Stimulated activated CD8-positive, alpha-beta memory T cell treated with anti-CD3 and anti-CD28 coated beads, Interleukin-15, amount 100 ng/mL, for 1 hour (primary cell): Measurements from ENCODE around the gene EPM2A.

Experiments
- DNase-seq: peaks from one replicate; pipeline ENCODE4 v3.0.0-alpha.2; 2020; ENCODE audit warnings: low read depth

Gene EPM2A

GRCh38 chr6:145670311-145670710 is 65.0 kb downstream of the EPM2A start:
- DNase-seq: no peak

DNA sequence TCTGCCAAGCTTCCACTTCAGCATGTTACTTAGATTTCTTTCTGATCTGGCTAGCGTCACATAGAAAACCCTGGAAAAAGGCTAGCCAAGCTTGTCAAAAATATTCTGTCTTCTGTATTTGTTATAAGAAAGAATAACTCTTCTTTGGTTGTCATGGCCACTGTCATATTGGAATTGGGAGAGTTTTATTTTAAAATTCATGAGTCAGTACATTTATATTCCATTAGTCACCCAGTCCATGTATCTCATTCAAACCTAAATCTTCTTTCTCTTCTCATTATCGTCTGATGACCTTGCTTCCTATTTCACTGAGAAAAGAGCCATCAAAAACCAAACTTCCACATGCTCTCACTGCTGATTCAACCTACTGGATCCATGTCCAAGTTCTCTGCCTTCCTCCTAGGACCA is 65.7 kb downstream of the EPM2A start:
- no peak for DNase-seq

GRCh38 chr6:145668844-145669243 is 66.5 kb downstream of the EPM2A start:
- DNase-seq: no peak

DNA sequence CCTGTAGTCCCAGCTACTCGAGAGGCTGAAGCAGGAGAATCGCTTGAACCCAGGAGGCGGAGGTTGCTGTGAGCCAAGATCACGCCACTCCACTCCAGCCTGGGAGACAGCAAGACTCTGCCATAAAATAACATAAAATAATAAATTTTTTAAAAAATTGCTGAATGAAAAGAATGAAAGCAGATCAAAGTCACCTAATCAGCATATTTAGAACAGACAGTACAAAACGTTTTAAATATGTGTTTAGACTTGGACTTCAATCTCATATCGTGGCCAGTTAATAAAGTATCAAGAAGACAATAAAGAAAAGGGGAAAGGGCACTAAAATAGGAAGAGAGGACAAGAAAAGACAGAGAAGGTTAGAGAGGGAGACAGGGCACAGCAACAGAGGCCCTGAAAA is 74.6 kb downstream of the EPM2A start:
- DNase-seq: no peak

GRCh38 chr6:145656128-145656527 is 79.2 kb downstream of the EPM2A start:
- no peak for DNase-seq

- no peak for DNase-seq
These were observed 82.7 kb downstream of the EPM2A start for GRCh38 chr6:145652572-145652971.

GRCh38 chr6:145651988-145652387 is 83.3 kb downstream of the EPM2A start:
- no peak for DNase-seq

DNA sequence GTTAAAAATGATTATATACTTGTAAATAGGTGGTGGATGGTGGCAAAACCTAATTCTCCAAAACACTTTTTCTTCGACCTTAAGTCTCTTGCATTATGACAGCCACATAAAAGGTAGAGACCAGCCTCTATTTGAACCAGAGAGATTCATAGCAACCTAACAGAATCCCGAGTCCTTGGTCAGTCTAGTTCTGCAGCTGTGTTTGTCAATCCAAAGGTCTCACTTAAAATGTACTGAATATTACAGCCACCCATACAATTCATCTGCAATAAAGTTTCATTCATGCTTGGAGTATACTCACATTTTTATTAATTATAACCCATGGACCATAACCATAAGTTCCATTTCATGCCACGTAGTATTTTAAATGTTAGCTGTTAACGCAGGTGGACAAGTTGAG is 87.2 kb downstream of the EPM2A start:
- DNase-seq: no peak

GRCh38 chr6:145647602-145648001 is 87.7 kb downstream of the EPM2A start:
- no peak for DNase-seq

DNA sequence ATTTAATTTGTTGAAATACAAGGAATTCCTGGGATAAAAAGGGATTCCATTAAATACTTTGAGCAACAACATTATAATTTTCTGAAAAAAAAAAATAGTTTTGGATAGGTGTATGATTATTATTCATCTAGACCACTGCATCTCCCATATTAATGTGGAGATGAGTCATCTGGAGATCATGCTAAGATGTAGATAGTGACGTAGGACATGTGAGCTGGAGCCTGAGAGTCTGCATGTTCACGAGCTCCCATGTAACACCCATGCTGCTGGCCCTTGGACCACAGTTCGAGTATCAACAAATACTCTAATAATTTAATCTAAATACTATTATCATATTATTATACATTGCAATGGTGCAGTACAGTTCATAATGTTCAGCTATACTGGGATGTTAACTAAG is 91.6 kb downstream of the EPM2A start:
- no peak for DNase-seq

- DNase-seq: peak; percentile 75
These were observed 101.2 kb downstream of the EPM2A start for GRCh38 chr6:145633981-145634627.

DNA sequence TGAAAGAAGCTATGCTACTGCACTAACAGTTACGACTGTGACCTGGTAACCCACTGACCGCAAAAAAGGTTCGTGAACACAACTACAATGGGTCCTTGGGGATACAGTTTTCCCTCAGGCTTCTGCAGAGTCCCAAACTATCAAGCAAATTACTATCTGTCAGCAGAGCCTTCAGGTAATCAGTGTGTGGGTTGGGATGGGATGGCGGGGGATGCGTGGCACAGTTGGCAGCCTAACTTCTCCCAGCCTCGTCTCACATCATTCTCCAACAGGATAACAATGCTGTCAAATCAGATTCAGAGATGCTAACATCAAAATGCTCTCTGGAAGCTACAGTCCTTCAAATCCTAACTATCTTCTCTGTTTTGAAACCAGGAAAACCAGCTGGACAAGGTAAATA is 102.3 kb downstream of the EPM2A start:
- no peak for DNase-seq

GRCh38 chr6:145631374-145631773 is 103.9 kb downstream of the EPM2A start:
- DNase-seq: no peak

- DNase-seq: no peak
These were observed 104.7 kb downstream of the EPM2A start for GRCh38 chr6:145630598-145630997.

GRCh38 chr6:145629478-145629877 is 105.8 kb downstream of the EPM2A start:
- no peak for DNase-seq

DNA sequence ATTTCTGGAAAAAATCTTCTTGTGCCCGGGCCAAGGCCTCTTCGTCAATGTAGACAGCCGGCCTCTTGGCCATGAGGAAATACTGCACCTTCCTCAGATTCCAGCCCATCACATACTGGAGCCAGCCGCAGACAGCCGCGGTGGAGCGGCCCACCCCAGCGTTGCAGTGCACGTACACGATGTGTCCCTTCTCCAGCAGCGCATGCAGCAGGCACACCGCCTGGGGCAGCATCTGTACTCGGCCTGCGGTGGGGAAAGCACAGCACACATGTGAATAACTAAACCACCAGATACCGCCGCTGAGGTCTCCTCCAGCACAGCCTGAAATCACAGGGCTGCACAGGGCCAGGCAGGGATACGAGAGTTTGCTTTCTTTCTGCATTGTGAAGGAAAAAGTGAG is 107.9 kb downstream of the EPM2A start:
- no peak for DNase-seq

DNA sequence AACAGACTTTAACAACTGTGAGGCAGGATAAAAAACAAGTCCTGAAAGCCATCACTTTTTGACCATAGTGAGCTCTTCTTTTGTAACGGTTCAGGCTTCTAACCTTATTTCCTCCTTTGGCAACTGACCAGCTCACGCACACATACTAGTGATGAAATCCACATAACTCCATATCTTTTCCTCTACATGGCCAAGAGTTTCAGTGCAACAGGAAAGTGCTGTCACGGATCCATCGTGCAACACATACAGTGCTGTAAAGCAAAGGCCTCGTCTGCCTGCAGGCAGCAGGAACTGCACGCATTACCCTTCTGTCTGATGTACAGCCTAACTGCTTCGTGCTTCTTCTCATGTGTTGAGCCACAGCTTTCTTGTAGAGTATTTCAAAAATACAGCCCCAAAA is 108.5 kb downstream of the EPM2A start:
- DNase-seq: no peak

- DNase-seq: no peak
These were observed 112.1 kb downstream of the EPM2A start for GRCh38 chr6:145623231-145623630.

DNA sequence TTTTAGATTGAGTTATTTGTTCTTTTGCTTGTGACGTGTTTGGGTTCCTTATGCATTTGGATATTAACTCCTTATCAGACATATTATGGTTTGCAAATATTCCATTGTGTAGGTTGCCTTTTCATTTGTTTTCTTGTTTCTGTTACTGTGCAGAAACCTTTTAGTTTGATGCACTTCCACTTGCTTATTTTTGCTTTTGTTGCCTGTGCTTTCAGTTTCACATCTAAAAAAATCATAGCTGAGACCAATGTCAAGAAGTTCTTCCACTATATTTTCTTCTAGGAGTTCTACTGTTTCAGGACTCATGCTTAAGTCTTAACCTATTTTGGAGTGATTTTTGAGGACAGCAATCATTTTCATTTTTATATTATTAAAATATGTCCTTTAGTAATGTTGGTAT is 113.5 kb downstream of the EPM2A start:
- no peak for DNase-seq

GRCh38 chr6:145620088-145620487 is 115.2 kb downstream of the EPM2A start:
- no peak for DNase-seq

DNA sequence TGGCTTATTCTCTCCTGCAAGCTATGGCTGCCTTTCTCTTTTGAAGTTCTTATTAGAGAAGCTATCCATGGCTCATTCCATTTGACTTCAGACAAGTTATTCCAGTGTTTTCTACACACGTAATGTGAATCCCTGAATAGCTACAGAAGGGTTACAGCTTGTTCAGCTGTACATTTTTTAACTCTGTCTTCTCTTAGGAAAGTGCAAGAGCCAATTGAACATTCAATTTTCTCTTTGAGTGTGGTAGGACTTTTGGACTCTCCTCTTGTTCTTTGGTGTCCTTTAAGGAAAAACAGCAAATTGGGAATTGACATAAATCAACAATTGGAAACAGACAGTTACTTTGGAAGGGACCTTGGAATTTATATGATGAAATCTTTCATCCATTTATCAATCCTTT is 125.8 kb downstream of the EPM2A start:
- no peak for DNase-seq

DNA sequence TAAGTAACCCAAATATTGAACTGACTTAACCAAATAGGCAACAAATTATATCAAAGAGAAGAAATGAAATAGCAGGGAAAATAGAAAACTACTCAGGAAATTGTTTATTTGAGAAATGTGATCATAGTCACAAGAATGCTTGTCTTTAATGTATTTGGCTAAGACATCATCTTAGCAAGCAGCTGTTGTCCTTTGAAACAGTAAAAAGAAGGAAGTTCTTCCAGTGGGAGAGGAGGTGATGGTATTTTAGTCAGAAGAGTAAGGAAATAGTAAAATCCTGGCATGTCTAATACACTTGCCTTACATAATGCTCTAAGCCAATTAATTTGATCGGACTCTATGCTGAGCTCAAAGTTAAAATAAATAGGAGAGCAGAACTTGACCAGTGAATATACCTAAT is 126.5 kb downstream of the EPM2A start:
- DNase-seq: no peak

- no peak for DNase-seq
These were observed 131.3 kb downstream of the EPM2A start for GRCh38 chr6:145603991-145604390.

DNA sequence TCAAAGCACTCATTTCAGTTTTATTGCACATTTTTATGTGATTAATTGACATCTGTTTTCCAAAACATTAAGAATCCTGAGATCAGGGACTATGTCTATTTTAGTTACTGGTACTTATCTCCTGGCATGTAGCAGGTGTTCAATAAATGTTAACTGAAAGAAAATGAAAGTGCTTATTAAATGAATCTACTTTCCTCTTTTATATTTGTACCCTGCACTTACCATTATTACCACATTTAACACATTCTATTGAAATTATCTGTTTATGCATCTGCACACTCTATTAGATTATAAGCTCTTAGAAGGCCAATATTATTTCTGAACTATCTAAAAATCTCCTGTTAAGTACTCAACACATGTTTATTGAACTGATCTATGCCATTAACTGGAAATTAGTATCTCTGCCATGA is 131.9 kb downstream of the EPM2A start:
- no peak for DNase-seq
